ENCODE measurements around the gene CDKN2AIP. TPM values are rescaled to one million over a fixed set of nuclear protein-coding genes. Genes with fewer than 3 reads are reported as not detected.

CDKN2AIP gene
- polyA plus RNA-seq, 2 of the 4 experiments (the other 2 are of a cell fraction) = 9.1 to 12.4 TPM

DNA sequence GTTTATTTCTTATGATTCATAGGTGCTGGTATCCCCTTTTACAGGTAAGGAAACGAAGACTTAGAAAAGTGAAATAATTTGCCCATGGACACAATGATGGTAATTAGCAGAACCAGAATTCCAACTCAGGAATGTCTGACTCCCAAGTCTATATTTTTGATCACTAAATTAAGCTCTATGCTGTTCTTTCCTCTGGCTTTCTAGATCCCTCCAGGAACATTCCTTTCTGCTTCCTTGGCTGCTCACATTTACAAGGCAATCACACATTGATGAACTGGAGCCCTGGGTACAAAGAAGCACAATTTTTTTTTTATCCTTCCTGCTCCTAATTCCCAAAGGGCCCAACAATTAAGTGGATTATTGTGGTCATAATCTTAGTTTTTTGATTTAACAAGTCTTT is 7.0 kb upstream of the CDKN2AIP start:
- Histone ChIP-seq H3K4me3 (no peak overlapping the region), H3K4me2 (peak overlapping the region; percentile 74; the same call in 1 of the 3 replicates), H3K27ac (peak overlapping the region in 1 of 2 experiments; percentile 60; a peak in 1 of 6 replicates), H3K4me1 (peaks cover 18% of the 10 kb centered on the region), H3K9me3 (no peaks in the 10 kb centered on the region)
- ATAC-seq (no peak), FAIRE-seq (no peak), DNase-seq (ENCODE audit: low read depth in 1 of 2, low spot score in 1 of 2) (no peak)
- ChIA-PET POLR2A (no interaction called here), CTCF (interaction anchor here (0.6 kb wide), 1 partner anchor 165 kb away, joined by 3 read pairs; no protein-coding TSS in a partner anchor)
- TF ChIP-seq, protein P1, sequence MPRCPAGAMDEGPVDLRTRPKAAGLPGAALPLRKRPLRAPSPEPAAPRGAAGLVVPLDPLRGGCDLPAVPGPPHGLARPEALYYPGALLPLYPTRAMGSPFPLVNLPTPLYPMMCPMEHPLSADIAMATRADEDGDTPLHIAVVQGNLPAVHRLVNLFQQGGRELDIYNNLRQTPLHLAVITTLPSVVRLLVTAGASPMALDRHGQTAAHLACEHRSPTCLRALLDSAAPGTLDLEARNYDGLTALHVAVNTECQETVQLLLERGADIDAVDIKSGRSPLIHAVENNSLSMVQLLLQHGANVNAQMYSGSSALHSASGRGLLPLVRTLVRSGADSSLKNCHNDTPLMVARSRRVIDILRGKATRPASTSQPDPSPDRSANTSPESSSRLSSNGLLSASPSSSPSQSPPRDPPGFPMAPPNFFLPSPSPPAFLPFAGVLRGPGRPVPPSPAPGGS (IDR thresholded peaks at IDR 0.05) = no peak
- TF ChIP-seq, protein P2, sequence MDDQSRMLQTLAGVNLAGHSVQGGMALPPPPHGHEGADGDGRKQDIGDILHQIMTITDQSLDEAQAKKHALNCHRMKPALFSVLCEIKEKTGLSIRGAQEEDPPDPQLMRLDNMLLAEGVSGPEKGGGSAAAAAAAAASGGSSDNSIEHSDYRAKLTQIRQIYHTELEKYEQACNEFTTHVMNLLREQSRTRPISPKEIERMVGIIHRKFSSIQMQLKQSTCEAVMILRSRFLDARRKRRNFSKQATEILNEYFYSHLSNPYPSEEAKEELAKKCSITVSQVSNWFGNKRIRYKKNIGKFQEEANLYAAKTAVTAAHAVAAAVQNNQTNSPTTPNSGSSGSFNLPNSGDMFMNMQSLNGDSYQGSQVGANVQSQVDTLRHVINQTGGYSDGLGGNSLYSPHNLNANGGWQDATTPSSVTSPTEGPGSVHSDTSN (IDR thresholded peaks at IDR 0.05) = no peak
- no peak for TF ChIP-seq CHD2 (IDR thresholded peaks at IDR 0.05; ENCODE audit: low read length, partially characterized antibody)
- TF ChIP-seq, protein P3, sequence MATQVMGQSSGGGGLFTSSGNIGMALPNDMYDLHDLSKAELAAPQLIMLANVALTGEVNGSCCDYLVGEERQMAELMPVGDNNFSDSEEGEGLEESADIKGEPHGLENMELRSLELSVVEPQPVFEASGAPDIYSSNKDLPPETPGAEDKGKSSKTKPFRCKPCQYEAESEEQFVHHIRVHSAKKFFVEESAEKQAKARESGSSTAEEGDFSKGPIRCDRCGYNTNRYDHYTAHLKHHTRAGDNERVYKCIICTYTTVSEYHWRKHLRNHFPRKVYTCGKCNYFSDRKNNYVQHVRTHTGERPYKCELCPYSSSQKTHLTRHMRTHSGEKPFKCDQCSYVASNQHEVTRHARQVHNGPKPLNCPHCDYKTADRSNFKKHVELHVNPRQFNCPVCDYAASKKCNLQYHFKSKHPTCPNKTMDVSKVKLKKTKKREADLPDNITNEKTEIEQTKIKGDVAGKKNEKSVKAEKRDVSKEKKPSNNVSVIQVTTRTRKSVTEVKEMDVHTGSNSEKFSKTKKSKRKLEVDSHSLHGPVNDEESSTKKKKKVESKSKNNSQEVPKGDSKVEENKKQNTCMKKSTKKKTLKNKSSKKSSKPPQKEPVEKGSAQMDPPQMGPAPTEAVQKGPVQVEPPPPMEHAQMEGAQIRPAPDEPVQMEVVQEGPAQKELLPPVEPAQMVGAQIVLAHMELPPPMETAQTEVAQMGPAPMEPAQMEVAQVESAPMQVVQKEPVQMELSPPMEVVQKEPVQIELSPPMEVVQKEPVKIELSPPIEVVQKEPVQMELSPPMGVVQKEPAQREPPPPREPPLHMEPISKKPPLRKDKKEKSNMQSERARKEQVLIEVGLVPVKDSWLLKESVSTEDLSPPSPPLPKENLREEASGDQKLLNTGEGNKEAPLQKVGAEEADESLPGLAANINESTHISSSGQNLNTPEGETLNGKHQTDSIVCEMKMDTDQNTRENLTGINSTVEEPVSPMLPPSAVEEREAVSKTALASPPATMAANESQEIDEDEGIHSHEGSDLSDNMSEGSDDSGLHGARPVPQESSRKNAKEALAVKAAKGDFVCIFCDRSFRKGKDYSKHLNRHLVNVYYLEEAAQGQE (IDR thresholded peaks at IDR 0.05) = no peak
- TF ChIP-seq, protein P4, sequence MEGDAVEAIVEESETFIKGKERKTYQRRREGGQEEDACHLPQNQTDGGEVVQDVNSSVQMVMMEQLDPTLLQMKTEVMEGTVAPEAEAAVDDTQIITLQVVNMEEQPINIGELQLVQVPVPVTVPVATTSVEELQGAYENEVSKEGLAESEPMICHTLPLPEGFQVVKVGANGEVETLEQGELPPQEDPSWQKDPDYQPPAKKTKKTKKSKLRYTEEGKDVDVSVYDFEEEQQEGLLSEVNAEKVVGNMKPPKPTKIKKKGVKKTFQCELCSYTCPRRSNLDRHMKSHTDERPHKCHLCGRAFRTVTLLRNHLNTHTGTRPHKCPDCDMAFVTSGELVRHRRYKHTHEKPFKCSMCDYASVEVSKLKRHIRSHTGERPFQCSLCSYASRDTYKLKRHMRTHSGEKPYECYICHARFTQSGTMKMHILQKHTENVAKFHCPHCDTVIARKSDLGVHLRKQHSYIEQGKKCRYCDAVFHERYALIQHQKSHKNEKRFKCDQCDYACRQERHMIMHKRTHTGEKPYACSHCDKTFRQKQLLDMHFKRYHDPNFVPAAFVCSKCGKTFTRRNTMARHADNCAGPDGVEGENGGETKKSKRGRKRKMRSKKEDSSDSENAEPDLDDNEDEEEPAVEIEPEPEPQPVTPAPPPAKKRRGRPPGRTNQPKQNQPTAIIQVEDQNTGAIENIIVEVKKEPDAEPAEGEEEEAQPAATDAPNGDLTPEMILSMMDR (IDR thresholded peaks at IDR 0.05) = no peak
- TF ChIP-seq FOSB (CRISPR knock-in tag; IDR thresholded peaks at IDR 0.05) = no peak
- no peak for TF ChIP-seq RNF2 (IDR thresholded peaks at IDR 0.05; ENCODE audit: borderline replicate concordance, low read depth)
- TF ChIP-seq, protein P5, sequence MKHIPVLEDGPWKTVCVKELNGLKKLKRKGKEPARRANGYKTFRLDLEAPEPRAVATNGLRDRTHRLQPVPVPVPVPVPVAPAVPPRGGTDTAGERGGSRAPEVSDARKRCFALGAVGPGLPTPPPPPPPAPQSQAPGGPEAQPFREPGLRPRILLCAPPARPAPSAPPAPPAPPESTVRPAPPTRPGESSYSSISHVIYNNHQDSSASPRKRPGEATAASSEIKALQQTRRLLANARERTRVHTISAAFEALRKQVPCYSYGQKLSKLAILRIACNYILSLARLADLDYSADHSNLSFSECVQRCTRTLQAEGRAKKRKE (CRISPR knock-in tag; IDR thresholded peaks at IDR 0.05; ENCODE audit: low read depth) = no peak
- no peak for TF ChIP-seq KDM1A (IDR thresholded peaks at IDR 0.05; ENCODE audit: low read depth)
- TF ChIP-seq SREBF2 (IDR thresholded peaks at IDR 0.05) = no peak
- no peak for TF ChIP-seq CBX2 (IDR thresholded peaks at IDR 0.05; ENCODE audit: borderline replicate concordance, low read depth)
- no peak for TF ChIP-seq MAZ (IDR thresholded peaks at IDR 0.05; ENCODE audit: borderline replicate concordance, low read depth, low read length)
- no peak for TF ChIP-seq PHF8 (IDR thresholded peaks at IDR 0.05; ENCODE audit: borderline replicate concordance, low read depth)
- no peak for TF ChIP-seq ESRRA (IDR thresholded peaks at IDR 0.05; ENCODE audit: borderline replicate concordance, low read length)
- WGBS (ENCODE audit: missing lambda C conversion rate) = 83% methylated on average over 1 of the region's 1 CpG

DNA sequence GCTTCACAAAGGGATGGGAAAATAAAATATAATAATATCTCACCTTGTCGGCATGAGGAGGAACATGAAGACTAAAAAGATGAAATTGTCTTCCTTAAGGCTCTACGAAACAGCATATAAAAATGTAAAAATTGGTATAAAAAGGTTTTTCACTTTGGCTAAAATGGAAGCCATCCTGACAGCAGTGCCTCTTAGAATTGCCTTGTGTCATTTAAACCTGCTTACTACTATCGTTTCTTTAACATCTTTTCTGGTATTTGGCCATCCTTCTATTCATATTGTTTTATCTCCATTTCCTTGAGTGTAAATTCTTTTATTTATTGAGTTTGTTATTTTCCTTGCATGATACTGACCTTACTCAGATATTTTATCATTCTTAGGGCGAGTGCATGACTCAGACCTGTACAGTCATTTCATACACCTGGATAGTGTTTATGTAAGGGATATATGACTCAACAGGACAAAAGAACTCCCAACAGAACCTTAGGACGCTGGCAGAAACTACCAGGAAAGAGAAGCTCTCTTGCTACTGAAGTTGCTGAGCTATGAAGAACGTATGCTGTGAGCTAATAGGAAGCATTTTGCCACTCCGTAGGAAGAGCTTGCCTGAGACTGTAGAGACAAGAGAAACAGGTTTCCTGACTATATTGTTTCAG is 5.8 kb upstream of the CDKN2AIP start:
- ATAC-seq = peak; percentile 90 to 95
- no peak for FAIRE-seq
- CTCF ChIA-PET = interaction anchor here (0.6 to 1.1 kb wide), 2 partner anchors 31 to 513 kb away, joined by 3 to 5 read pairs; no protein-coding TSS in a partner anchor

More for the DNA sequence above, 5.8 kb upstream of the CDKN2AIP start:
- H3K9me3 ChIP-seq = no peaks in the 10 kb centered on the region
- peaks cover 25% of the 10 kb centered on the region for H3K4me1 ChIP-seq
- TF ChIP-seq MAFK (IDR thresholded peaks at IDR 0.05; ENCODE audit: partially characterized antibody) = peak; percentile 87
- peak in 1 of 2 experiments; percentile 38; a peak in 1 of 5 replicates for TF ChIP-seq JUN (IDR thresholded peaks at IDR 0.05)
- TF ChIP-seq ZFP36 (IDR thresholded peaks at IDR 0.05; ENCODE audit: borderline replicate concordance, partially characterized antibody) = no peak
- TF ChIP-seq JUNB (IDR thresholded peaks at IDR 0.05) = peak; percentile 88
- TF ChIP-seq GATA3 (IDR thresholded peaks at IDR 0.05; ENCODE audit: borderline replicate concordance) = peak; percentile 59; the same call in 1 of the 2 replicates
- TF ChIP-seq HOXB5 (CRISPR knock-in tag; IDR thresholded peaks at IDR 0.05) = no peak
- TF ChIP-seq EHF (CRISPR knock-in tag; IDR thresholded peaks at IDR 0.05) = no peak
- peak; percentile 89; the same call in 1 of the 2 replicates for TF ChIP-seq FOXS1 (CRISPR knock-in tag; IDR thresholded peaks at IDR 0.05)
- TF ChIP-seq FOSL2 (IDR thresholded peaks at IDR 0.05) = peak; percentile 91
- TF ChIP-seq FOSL2 (CRISPR knock-in tag; IDR thresholded peaks at IDR 0.05) = peak; percentile 96
- TF ChIP-seq EP300 (IDR thresholded peaks at IDR 0.05) = 0 out of 5 replicates have a peak, but pooled peaks of 1 of the 2 experiments have one; percentile 13
- H3K27ac ChIP-seq = peak overlapping the region; percentile 60 to 88
- POLR2A ChIA-PET = interaction anchor here (0.6 kb wide), 1 partner anchor 30 kb away, joined by 3 read pairs; no protein-coding TSS in a partner anchor
- peak overlapping the region; percentile 74 for H3K4me2 ChIP-seq
- peak; percentile 56 to 86 for DNase-seq (ENCODE audit: low read depth in 1 of 2, low spot score in 1 of 2)
- peak overlapping the region; percentile 20; the same call in 1 of the 3 replicates for H3K4me3 ChIP-seq
- WGBS (ENCODE audit: missing lambda C conversion rate) = 7% methylated on average over 7 of the region's 7 CpGs
